Transverse colon (tissue), 4 donors: ENCODE measurements around the gene LARGE1.

Experiments
- EP300 ChIP-seq: sonication (generic); formaldehyde crosslinking; IDR thresholded peaks from one replicate; pipeline ENCODE4 v1.6.1; 2017; ENCODE audit warnings: antibody characterized with exemption, low read depth
- POLR2A ChIP-seq: fragments of 450-650 bp; IDR thresholded peaks from one replicate; pipeline ENCODE4 v1.6.1; 2016; ENCODE audit warnings: antibody characterized with exemption, mild to moderate bottlenecking, moderate library complexity
- POLR2AphosphoS5 ChIP-seq, 3 donors: sonication (generic); formaldehyde crosslinking; IDR thresholded peaks; one replicate each; pipeline ENCODE4 v1.6.1; 2016; ENCODE audit warnings: antibody characterized with exemption in 3 of 3
- TF ChIP-seq, protein P1 (sequence below), 5 experiments: fragments of 200-600 bp in 3 of 5; fragments of 450-650 bp in 2 of 5; sonication (generic) in 3 of 5; IDR thresholded peaks; 1 replicate in 2 of 5; 2 replicates in 3 of 5; pipeline ENCODE4 v1.5.1; 2016 to 2017; ENCODE audit warnings: antibody characterized with exemption in 5 of 5, inconsistent platforms in 3 of 5, mild to moderate bottlenecking in 2 of 5, moderate library complexity in 1 of 5

DNA sequence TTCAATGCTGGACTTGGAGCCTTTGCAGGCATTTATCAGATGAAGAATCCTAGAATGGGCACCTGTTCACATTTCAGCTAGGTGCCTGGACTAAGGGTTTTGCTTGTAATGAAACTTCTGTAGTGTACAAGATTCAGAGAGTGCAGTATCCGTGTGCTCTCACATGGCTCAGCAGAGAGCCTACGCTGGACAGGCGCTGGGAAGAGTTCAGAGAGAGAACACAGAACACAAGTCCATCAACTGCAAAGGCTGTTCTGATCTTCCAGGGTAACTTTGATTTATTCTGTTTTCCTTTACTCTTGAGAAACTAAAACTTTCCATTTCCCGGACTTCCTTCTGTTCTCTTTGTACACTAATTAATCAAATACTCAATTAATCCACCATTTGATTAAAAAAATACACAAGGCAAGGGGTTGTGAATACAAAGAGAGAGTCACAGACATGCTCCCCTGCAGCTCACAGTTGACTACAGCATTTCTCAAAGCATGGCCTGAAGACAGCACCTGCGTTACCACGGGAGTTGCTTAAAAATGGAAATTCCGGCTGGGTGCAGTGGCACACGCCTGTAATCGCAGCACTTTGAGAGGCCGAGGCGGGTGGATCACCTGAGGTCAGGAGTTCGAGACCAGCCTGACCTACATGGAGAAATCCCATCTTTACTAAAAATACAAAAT, 393.7 kb downstream of the LARGE1 start:
- TF ChIP-seq, protein P1, sequence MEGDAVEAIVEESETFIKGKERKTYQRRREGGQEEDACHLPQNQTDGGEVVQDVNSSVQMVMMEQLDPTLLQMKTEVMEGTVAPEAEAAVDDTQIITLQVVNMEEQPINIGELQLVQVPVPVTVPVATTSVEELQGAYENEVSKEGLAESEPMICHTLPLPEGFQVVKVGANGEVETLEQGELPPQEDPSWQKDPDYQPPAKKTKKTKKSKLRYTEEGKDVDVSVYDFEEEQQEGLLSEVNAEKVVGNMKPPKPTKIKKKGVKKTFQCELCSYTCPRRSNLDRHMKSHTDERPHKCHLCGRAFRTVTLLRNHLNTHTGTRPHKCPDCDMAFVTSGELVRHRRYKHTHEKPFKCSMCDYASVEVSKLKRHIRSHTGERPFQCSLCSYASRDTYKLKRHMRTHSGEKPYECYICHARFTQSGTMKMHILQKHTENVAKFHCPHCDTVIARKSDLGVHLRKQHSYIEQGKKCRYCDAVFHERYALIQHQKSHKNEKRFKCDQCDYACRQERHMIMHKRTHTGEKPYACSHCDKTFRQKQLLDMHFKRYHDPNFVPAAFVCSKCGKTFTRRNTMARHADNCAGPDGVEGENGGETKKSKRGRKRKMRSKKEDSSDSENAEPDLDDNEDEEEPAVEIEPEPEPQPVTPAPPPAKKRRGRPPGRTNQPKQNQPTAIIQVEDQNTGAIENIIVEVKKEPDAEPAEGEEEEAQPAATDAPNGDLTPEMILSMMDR (IDR thresholded peaks at IDR 0.05): no peak
- no peak for TF ChIP-seq POLR2A
- TF ChIP-seq POLR2AphosphoS5 (IDR thresholded peaks at IDR 0.05): no peak
- TF ChIP-seq EP300: no peak
